NK-92 (cell line): ENCODE data around the gene PSAP.

Experiments
- DNase-seq: peaks from one replicate; lab custom pipeline; 2025; ENCODE audit not compliant: unreplicated experiment; lab: John Stamatoyannopoulos, UW

Gene PSAP

DNA sequence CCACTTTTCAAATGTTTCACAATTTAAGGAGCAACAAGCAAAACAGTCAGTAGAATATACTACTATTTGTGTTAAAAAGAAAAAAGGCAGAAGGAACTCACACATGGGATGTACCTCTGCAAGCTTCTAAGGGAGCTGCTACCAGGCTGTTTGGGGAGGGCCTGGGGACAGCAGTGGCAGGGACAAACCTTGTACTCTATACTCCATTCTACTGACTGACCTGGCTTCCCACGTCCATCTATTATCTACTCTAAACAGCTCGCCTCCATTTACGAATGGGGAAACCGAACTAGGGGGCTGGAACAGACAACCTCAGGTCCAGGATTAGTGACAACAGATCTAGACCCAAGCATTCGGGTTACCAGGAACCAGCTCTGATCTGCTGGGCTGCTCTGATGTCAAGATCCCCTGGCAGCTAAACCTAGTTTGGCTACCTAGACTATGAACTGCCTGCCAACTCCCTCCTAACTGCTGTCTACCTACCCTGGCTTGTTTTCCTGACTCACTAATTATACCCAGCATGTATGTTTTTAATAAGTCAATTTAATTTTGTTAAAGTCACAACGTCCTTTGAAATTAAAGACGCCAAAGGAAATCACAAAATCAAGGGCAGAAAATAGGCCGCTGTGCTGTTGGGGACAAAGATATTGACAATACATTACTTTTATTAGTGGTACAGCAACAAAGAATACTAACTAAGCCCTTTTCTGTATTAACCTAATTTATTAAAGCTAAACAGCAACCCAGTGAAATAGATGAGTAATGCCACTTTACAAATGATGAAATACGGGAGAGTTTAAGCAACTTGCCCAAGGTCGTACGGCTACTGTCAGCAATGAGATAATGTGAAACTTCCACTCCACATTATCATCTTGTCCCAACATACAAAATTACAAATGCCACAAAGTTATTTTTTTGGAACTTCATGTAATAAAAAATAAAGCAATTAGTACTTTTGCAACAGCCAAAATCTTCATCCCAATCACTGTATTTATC, 5.3 kb downstream of the PSAP start:
- no peak for DNase-seq

DNA sequence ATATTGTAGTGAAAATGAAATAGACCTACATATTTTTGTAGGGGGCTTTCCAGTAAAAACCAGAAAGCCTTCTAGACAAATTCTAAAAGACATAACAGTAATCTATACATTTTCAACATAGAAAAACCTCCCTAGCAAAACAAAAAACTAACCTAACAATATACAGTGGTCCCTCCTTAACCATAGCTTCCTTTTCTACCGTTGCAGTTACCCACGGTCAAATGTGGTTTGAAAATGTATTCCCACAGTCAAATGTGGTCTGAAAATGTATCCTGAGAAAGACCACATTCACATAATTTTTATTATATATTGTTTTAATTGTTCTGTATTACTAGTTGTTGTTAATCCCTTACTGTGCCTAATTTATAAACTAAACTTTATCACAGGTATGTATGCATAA, 6.4 kb downstream of the PSAP start:
- DNase-seq: no peak

DNA sequence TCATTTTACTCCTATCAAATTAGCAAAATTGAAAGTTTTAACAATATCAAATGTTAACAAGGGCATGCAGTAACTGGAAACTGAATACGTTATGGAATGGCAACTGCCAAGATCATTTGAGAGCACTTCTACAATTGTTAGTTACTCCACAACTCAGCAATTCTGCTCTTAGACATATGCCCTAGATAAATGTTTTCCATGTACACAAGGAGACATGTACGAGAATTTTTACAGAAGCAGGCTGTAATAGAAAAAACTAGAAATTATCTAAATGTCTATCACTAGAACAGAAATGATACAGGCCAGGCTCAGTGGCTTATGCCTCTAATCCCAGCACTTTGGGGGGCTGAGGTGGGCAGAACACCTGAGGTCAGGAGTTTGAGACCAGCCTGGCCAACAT, 7.0 kb downstream of the PSAP start:
- no peak for DNase-seq

DNA sequence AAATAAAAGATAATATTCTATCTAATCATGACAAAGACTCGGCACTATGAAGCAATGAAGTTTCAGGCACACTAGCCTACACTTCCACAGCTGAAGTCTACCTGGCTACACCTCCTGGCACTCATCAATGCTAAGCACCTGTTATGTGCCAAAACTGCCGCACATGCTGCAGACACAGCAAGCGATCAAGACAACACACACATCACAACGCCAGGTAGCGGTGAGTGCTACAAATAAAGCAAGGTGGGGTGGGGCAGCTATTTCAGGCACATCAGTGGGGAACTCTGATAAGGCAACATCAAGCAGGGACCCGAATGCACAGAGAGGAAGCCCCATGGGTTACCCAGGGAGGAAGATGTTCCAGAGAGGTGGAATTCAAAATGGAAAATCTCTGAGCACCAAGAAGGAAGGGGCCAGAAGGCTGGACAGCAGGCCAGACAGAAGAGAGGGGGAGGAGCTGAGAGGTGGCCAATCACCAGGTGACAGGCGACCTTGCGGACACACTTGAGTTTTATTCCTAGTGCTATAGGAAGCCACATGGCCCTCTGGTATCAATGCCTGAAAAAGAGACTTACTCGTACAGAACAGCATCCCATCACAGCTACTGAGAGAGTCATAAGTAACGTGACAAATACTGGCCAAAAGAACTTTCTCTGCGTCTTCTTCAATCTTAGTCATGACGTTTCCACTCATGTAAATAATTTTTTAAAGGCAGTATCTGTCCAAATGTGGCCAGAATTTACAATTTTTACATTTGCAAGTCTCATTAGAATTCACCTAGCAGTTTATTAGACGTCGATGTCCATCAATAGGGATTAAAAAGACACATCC, 8.0 kb downstream of the PSAP start:
- DNase-seq: no peak

DNA sequence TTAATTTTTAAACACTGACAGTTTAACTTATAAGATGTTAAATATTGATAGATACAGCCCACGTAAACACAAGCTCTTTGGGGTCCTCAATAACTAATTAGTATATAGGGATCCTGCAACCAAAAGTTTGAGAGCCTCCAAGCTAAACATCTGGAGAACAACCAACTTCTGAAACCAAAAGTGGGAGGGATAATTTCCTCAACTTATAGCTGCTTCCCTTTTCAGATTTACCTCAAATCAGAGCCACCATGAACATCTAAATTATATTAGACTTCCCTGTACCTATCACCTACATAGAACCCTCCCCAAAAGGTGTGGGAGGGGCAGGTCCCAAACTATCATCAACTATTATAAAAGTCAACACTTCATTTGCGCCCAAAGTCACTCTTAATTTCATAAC, 8.6 kb downstream of the PSAP start:
- DNase-seq: no peak

DNA sequence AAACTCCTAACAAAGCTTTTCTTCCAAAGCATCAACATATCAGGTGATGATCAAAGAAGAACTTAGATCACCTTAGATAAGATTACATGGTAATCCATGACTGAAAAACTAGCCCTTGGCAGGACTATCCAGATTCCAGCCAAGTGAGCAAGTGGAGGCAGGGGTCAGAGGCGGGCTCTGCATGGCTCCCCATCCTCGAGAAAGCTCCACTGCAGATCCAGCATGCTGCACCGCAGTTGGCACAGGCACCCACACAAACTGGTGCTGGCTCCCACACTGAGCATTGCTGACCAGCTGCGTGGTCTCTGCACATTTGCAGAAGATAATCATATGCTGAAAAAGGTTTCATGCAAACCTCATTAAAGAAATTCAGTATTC, 10.1 kb downstream of the PSAP start:
- DNase-seq: no peak

DNA sequence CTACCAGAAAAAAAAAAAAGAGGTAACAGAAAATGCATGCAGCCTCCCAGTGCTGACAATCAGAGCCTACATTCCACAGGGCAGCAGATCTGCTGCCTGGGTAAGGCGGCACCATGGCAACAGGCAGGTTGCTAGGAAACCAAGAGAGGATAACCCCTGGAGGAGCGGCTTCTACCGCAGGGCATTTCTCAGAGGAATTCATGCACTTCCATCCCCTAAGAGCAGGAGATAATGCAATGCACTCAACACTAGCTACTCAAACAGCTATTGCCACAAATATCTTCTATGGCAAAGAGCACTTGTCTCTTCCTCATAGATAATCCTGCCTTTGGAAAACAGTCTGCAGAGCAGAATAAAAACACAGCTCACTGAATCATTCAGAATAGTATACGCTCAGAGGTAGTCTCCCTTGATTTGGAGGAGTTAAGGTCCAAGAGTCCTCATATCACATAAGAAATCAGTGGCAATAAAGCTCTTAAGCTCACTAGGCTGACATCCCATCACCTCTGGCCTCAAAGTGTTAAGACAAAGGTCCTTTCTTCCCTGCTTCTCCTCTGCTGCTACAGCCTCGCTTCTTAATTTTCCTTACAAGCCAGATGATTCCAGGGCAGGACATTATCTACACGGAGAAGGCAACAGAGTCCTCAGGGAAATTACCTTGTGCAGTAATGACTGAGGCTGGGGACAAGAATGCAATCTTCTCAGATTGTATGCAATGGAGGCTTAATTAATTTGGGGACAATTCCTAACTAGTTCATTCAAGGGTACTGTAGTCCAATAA, 10.7 kb downstream of the PSAP start:
- DNase-seq: no peak

DNA sequence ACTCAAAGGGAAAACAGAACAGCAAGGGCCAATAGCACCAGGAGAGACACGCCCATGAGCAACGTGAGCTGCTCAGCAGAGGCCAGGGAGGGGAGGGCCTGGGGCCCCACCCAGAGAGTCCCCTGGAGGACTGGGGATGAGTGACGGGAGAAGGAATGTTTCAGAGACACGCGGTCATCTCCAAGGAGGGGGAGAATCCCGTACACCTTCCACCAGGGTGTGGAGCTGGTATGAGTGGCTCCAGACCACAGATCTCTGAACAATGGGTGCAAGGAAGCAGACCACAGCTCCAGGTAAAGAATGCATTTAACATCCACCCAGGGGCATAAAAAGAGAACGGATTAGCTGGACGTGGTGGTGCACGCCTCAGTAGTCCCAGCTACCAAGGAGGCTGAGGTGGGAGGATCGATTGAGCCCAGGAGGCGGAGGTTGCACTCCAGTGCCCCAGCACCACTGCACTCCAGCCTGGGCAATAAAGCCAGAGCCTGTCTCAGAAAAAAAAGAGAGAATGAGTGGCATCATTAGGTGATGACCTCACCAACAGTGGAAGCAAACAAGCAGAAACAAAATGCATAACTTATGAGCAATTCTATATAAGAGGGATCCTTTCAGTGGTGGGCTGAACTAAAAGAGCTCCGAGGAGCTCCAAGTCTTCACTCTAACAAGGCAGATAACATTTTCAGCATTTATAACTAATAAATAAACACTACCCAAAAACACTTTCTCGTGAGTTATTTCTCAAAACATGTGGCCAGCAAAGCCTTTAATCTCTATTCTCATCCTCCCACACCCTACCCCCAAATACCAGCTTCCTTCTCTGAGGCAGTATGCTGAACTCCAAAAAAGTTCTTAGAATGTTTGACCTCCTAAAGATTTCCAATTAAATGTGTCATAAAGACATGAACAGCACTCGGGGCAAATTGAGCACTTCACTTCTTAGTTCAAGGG, 12.5 kb downstream of the PSAP start:
- no peak for DNase-seq

DNA sequence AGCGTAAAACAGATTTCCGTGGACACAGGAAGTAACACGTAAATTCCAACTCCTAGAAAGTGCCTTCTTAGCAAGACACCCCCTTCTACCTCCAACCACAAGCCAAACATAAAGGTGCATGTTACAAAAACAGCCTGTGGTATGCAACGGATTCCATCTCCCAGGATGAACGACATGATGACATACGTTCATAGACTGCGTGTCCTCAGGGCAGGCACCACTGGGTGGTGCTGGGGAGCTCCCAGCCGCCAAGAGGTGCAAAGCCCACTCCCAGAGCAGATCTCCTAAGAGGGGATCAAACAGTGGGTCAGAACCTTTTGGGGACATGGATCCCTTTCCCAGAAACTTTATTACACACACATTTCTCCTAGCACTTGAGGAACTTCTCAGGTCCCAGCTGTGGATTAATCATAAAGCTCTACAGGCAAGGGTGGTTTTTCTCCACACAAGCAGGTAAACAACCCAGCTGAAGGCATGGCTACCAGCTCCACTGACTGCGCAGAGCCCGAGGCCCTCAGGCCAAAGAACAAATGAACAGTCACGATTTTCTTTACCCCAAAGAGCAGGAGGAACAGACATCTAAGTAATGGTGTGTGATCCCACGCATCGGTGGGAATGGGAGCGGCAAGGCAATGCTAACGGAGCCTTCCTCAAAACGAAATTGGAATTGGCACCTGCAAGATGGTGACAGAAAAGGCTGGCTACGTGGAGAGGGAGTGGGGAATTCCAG, 13.8 kb downstream of the PSAP start:
- DNase-seq: no peak

DNA sequence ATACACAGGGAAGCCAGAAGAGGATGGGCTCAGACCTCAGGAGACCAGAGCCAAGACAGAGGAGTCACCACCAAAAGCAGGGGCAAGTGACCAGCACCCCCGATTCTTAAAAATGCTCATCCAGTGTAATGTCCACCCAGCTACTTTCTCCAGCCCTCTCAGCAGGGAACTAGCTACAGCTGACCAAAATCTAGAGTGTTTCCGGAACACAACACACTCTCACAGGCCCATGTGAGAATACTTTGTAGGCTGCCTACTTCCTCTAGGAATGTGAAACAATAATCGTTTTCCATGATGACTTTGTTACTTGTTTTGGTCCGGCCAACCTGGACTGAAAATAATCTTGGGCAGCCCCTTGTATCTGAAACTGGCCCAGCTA, 14.5 kb downstream of the PSAP start:
- no peak for DNase-seq

DNA sequence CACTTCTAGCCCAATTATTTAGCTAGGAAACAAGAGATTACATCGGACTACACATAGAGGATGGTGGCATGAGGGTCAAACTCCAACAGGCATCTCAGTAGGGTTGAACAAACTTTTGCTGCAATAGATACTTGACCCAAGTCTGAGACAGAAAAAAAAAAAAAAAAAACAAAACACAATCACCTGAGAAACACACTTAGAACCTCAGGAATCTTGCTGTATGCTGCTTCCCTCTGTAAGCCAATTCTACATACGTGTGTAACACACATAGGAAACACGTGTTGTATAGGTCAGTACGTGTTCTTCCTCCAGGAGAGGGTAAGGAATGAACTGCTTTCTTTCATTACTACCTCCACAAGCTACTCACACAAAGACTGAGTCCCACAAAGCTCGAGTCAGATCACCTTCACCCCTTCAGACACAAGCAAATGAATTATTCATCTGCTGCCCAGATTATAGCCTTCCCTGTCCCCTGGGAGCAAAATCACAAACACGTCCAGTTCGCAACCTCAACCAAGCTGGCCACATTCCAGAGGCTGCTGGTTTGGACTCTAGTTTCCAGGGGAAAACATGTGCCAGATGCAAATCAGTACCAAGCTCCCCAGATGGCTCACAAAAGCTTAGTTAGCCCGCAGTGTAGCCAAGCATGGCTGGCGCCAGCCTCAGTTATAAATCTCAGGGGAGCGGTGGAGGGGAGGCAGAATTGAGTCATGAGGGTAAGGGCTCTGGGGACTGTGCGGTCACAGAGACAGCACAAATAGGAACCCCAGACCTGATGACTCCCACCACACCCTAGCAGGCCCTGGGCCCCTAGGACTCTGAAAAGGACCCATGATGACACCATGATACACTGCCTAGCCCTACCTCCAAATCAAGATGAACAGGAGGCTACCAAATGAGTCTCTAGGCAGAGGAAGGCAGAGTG, 15.1 kb downstream of the PSAP start:
- DNase-seq: no peak

DNA sequence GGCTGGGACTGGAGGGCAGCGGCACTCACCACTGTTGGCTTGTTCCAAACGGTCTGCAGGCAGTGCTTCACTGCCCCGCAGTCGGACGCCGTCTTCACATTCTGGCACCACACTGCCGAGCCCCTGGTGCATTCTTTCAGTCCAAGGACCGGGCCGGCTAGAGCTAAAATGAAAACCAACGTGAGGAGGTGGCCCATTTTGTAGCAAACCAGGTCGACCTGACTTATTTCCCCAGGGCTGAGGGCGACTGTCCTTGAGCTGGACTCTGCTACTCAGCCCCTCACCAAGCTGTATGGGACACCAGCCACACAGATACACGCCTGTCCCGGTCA, 16.7 kb downstream of the PSAP start:
- no peak for DNase-seq

DNA sequence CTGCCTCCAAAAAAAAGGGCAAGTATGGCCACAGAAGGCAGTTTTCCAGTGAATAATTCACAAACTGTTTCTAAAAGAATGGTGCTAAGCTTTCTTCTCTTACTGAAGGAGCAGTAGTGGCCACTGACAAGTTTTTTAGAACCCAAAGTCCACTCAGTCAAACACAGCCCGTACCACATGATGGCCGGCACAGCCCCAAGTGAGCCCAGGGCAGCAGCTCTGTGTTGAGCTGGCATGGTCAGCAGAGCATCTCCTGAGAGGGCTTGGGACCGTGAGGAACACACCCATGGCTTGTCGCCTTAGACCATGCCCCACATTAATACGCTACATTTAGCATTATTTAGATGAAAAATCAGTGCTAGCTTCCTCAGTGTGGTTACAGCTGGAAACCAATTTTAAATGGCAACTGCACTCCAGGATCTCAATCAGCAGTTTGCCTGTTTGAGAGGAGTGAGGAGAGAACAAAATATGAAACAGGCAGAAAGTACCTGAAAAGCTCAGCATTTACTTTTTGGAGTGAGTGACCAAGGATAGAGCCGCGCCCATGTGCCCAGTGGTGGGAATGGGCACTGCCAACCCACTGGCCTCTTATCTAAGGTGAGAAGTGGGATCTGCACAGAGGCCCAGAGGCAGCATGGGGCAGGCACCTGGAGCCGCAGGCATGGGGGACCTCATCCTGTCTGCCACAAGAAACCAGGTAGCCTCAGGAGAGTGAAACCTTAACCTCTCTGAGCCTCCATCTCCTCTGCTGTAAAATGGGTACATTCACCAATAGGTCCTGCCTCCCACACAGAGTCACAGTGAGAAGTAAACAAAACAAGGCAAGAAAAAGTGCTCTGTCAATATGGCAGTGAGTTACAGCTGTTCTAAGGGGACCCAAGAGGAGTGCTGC, 17.4 kb downstream of the PSAP start:
- DNase-seq: no peak

DNA sequence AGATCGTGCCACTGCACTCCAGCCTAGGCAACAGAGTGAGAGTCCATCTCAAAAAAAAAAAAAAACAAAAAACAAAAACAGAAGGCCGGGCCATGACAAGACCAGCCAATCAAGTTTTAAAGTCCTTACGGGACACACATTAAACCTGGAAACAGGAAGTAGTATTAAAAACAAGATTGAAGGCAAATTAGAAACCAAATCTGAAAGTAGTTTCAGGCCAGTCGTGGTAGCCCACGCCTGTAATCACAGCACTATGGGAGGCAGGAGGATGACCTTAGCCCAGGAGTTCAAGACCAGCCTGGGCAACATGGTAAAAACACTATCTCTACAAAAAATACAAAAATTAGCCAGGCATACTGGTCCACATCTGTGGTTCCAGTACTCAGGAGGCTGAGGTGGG, 18.1 kb downstream of the PSAP start:
- DNase-seq: no peak

DNA sequence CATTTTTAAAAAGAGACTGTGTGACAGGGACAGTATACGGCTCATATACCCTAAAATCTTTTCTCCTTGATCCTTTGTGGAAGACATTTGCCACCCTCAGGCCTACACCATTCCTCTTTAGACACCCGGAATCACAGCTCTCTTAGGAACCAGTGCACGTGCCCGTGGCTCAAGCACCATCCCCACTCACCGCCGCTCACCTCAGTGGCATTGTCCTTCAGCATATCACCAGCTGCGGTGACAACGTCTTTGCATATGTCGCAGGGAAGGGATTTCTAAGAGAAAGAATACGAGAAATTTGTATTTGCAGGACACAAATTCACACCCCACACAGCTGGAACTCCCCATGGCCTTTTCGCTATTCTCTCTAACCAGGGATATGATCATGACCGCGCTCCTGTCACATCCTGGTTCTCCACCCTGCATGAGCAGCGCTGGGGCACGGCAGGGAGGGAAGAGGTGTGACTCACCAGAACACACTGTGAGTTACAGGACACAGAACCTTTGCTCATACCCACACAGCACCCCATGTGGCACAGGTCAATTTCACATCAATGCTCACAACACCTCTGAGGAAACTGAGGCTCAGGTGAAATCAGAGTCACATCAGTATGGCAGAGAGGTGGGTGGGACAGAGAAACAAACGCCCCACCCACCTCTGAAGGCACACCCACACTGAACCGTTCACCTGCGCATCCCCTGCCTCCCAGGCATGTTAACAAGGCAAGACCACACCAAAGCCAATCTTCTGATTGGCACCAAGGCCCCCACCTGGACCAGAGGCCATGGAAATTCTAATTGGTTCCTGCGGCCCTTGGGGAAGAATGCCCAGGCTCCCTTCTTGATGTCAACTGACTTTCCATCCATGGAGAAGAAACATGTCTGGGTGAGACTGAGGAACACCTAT, 19.2 kb downstream of the PSAP start:
- no peak for DNase-seq

DNA sequence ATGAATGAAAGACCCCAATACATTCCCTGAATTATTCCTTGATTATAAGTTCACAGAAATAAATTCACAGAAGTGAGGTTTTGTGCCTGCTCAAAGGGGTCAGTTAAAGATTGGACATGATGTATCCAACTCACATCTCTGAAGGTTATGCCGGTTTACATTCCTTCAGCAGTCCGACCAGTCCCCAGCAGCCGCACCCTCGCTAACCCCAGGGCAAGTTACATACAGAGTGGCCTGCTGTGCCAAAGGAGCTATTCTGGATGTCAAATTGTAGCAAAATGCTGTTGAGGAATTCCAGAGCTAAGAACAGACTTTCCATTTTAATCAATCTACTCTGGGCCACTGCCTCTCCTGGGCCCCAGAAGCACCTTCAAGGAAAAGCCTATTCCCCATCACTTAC, 20.3 kb downstream of the PSAP start:
- DNase-seq: no peak

DNA sequence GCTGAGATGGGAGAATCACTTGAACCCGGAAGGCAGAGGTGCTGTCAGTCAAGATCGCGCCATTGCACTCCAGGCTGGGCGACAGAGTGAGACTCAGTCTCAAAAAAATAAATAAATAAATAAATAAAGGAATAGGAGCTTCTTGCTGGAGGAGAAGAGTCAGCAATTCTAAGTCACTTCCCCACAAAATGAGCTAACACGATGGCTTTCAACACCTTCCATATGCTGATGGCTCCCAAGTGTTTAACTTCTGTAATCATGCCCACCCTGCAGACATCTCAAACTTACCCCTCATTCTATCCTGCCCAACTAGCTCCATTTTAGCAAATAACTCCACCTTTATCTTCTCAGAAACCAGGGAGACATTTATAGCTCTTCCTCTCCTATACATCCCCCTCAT, 21.2 kb downstream of the PSAP start:
- no peak for DNase-seq
